GM13977 (cell line): Measurements from ENCODE around the gene TJAP1.

Experiments
- DNase-seq: peaks from one replicate; pipeline ENCODE4 v3.0.0; 2012; ENCODE audit warnings: low spot score
- in situ Hi-C: fragments of 300-500 bp; cut with MboI; formaldehyde crosslinking; loops from one replicate; pipeline ENCODE4 v1.12.0; 2022; ENCODE audit warnings: low sequenced_read_pairs, low pct_unique_long_range_greater_than_20kb, mixed read lengths, inconsistent platforms; ENCODE audit not compliant: unreplicated experiment
- TF ChIP-seq, protein P1 (sequence below): IDR thresholded peaks from 2 replicates; pipeline ENCODE4 v1.5.1; 2012; ENCODE audit warnings: mild to moderate bottlenecking, control low read depth; ENCODE audit not compliant: insufficient read depth; ENCODE audit errors: extremely low read depth, missing control alignments

The TJAP1 gene

GRCh38 chr6:43547222-43547621 lies 69.9 kb downstream of the TJAP1 start:
- DNase-seq, result no peak
- TF ChIP-seq, protein P1, sequence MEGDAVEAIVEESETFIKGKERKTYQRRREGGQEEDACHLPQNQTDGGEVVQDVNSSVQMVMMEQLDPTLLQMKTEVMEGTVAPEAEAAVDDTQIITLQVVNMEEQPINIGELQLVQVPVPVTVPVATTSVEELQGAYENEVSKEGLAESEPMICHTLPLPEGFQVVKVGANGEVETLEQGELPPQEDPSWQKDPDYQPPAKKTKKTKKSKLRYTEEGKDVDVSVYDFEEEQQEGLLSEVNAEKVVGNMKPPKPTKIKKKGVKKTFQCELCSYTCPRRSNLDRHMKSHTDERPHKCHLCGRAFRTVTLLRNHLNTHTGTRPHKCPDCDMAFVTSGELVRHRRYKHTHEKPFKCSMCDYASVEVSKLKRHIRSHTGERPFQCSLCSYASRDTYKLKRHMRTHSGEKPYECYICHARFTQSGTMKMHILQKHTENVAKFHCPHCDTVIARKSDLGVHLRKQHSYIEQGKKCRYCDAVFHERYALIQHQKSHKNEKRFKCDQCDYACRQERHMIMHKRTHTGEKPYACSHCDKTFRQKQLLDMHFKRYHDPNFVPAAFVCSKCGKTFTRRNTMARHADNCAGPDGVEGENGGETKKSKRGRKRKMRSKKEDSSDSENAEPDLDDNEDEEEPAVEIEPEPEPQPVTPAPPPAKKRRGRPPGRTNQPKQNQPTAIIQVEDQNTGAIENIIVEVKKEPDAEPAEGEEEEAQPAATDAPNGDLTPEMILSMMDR, result no peak
- in situ Hi-C loops, result no loop called here
